HepG2 (cell line): ENCODE data around the gene PPP2R5D. TPM values are rescaled to one million over a fixed set of nuclear protein-coding genes. Genes with fewer than 3 reads are reported as not detected.

Experiments
- HOXA5 ChIP-seq: sonication (generic); formaldehyde crosslinking; IDR thresholded peaks from 2 replicates; pipeline ENCODE4 v1.4.0; 2020; ENCODE audit warnings: missing genetic modification reagents
- KIAA2018 ChIP-seq: sonication (generic); formaldehyde crosslinking; IDR thresholded peaks from 2 replicates; pipeline ENCODE4 v1.5.0; 2020; ENCODE audit warnings: mild to moderate bottlenecking, missing genetic modification reagents, borderline replicate concordance
- PAX8 ChIP-seq: sonication (generic); formaldehyde crosslinking; IDR thresholded peaks from 2 replicates; pipeline ENCODE4 v1.8.0; 2022; ENCODE audit warnings: mild to moderate bottlenecking, missing genetic modification reagents, borderline replicate concordance
- POGZ ChIP-seq: sonication (generic); formaldehyde crosslinking; IDR thresholded peaks from 2 replicates; pipeline ENCODE4 v1.4.0; 2020; ENCODE audit warnings: mild to moderate bottlenecking, missing genetic modification reagents
- RBM22 ChIP-seq: fragments of 200-400 bp; formaldehyde crosslinking; optimal IDR thresholded peaks from 2 replicates; pipeline ENCODE3; 2017; ENCODE audit warnings: mild to moderate bottlenecking, low read length, moderate library complexity
- TFE3 ChIP-seq: IDR thresholded peaks from 2 replicates; pipeline ENCODE4 v1.6.1; 2016
- THYN1 ChIP-seq: sonication (generic); formaldehyde crosslinking; IDR thresholded peaks from 2 replicates; pipeline ENCODE4 v1.8.1; 2023; ENCODE audit warnings: low read depth, mild to moderate bottlenecking, moderate library complexity, missing genetic modification reagents, borderline replicate concordance
- ZFP36L2 ChIP-seq: sonication (generic); formaldehyde crosslinking; IDR thresholded peaks from 2 replicates; pipeline ENCODE4 v1.4.0; 2020; ENCODE audit warnings: missing genetic modification reagents
- ZHX1 ChIP-seq: sonication (generic); formaldehyde crosslinking; IDR thresholded peaks from 2 replicates; pipeline ENCODE4 v1.8.1; 2022; ENCODE audit warnings: low read depth, mild to moderate bottlenecking, missing genetic modification reagents
- ZNF292 ChIP-seq: sonication (generic); formaldehyde crosslinking; IDR thresholded peaks from 2 replicates; pipeline ENCODE4 v1.8.1; 2022; ENCODE audit warnings: mild to moderate bottlenecking, low read depth, missing genetic modification reagents, borderline replicate concordance
- ZNF558 ChIP-seq: sonication (generic); formaldehyde crosslinking; IDR thresholded peaks from 2 replicates; pipeline ENCODE4 v1.9.0; 2022; ENCODE audit warnings: mild to moderate bottlenecking, missing genetic modification reagents, borderline replicate concordance
- ZNF589 ChIP-seq: sonication (generic); formaldehyde crosslinking; conservative IDR thresholded peaks from 2 replicates; pipeline ENCODE4 v1.8.0; 2022; ENCODE audit warnings: mild to moderate bottlenecking, moderate library complexity, missing genetic modification reagents
- ZNF598 ChIP-seq: sonication (generic); formaldehyde crosslinking; IDR thresholded peaks from 2 replicates; pipeline ENCODE4 v1.5.1; 2020; ENCODE audit warnings: mild to moderate bottlenecking, missing genetic modification reagents, borderline replicate concordance
- ZNF740 ChIP-seq: sonication (generic); formaldehyde crosslinking; IDR thresholded peaks from 2 replicates; pipeline ENCODE4 v1.4.0; 2020; ENCODE audit warnings: missing genetic modification reagents
- ZNF75D ChIP-seq: sonication (generic); formaldehyde crosslinking; IDR thresholded peaks from 2 replicates; pipeline ENCODE4 v1.8.1; 2023; ENCODE audit warnings: missing genetic modification reagents, mild to moderate bottlenecking, borderline replicate concordance
- polyA plus RNA-seq, 8 experiments: library from polyadenylated mRNA; depleted of rRNA in 3 of 8; stranded (reverse) in 7 of 8; unstranded in 1 of 8; fragments of >200 nt; fragmentation: Illumina TruSeq in 4 of 8; extraction: Trizol in 4 of 8; gene quantifications; 2 replicates each; pipeline versions ENCODE4 v1.2.1 to v1.2.3, GENCODE V29; 2011 to 2016; ENCODE audit warnings: low read depth in 4 of 8, missing spikeins in 1 of 8, mixed read lengths in 1 of 8; ENCODE audit not compliant: insufficient read depth in 1 of 8
- total RNA-seq, 5 experiments: library from RNA; depleted of rRNA; stranded (reverse); fragments of >200 nt; fragmentation: Illumina TruSeq; extraction: Trizol; gene quantifications; 2 replicates each; pipeline ENCODE4 v1.2.3, GENCODE V29; 2016; ENCODE audit warnings: low read depth in 1 of 5

PPP2R5D gene
- total and polyA plus RNA-seq, 2 of the 13 experiments (the other 11 are each of a cell fraction or from before 2014, with no cell fraction given) = 53.7 to 60.4 TPM

GRCh38 chr6:42978839-42979522 lies 5.4 kb upstream of the PPP2R5D start, which contains the start of gene PEX6 (continued):
- TF ChIP-seq ZHX1 (CRISPR knock-in tag) (0 out of 2 replicates have a peak, but pooled peaks have one; percentile 71), HOXA5 (no peak), THYN1 (CRISPR knock-in tag) (no peak), PAX8 (no peak), POGZ (CRISPR knock-in tag) (peak; percentile 67), ZNF589 (no peak), ZNF292 (peak; percentile 84; the same call in 1 of the 2 replicates), KIAA2018 (CRISPR knock-in tag) (no peak), ZNF598 (CRISPR knock-in tag) (no peak), ZFP36L2 (CRISPR knock-in tag) (0 out of 2 replicates have a peak, but pooled peaks have one; percentile 57), TFE3 (CRISPR knock-in tag) (peak; percentile 55; the same call in 1 of the 2 replicates), RBM22 (peak; percentile 53), ZNF740 (CRISPR knock-in tag) (no peak; the same call in 1 of the 2 replicates), ZNF75D (CRISPR knock-in tag) (no peak), ZNF558 (CRISPR knock-in tag) (peak; percentile 78; the same call in 1 of the 2 replicates)
